Measurements from ENCODE around the gene GGT1.
"Not testable (repeated sequence)": the region's sequence is repeated elsewhere in the genome, so short reads cannot be mapped to it uniquely, and the experiment has no call there.

- TF ChIP-seq CTCF, POLR2AphosphoS5 (IDR thresholded peaks at IDR 0.05): not testable (repeated sequence)
These were observed 1.0 kb downstream of the GGT1 start for GRCh38 chr22:24603770-24604629.
